ENCODE measurements around the gene RSL1D1. TPM values are rescaled to one million over a fixed set of nuclear protein-coding genes. Genes with fewer than 3 reads are reported as not detected.
"Not testable (repeated sequence)": the region's sequence is repeated elsewhere in the genome, so short reads cannot be mapped to it uniquely, and the experiment has no call there.

Gene RSL1D1
- total RNA-seq, 1 donor from 2014 or later: 115 TPM

DNA sequence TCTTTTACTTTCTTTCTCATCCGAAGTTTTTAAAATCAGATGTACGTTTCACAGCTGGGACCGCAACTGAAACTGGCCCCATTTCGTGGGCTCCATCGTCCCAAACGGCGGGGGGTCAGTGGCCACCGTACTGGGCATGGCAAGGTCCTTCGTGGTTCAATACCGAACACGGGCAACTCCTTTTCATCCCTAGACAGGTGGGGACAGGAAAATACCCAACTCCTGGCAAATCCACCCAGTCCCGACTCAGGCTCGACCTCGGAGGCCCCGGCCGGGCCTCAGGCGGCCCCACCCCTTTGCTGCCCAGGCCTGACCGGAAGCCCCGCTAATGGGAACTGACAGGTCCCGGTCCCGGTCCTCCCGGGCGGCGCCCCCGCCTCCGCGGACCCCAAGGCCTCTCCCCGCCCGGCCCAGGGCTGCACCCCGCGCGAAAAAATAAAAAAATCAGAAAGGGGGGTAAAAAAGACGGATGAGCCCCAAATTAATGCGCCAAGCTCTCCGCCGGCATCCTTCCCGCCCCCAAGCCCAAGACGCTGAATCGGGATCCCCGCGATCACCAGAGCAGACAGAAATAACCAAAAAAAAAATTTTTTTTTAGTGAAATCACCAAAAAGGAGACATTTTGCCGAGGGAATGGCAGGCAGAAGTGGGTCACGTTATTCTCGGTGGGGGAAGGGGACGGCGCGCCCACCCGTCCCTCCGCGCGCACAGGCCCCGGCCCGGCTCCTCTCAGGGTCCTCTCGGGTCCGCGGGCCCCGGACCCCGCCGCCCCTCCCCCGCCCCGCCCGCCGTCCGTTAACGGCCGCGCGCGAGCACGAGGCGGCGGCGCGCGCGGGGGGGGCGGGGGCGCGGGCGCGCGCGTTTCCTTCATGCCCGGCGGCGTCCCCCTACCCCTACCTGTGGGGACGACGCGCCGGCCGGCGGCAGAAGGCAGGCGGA lies 54.8 kb downstream of the RSL1D1 start:
- no peak for ATAC-seq

- ATAC-seq: no peak
These were observed 55.5 kb downstream of the RSL1D1 start for GRCh38 chr16:11795887-11796226.

- ATAC-seq: no peak
These were observed 56.1 kb downstream of the RSL1D1 start for GRCh38 chr16:11794996-11795886.

- no peak for ATAC-seq
These were observed 56.9 kb downstream of the RSL1D1 start for GRCh38 chr16:11794447-11794846.

- ATAC-seq: no peak
These were observed 57.5 kb downstream of the RSL1D1 start for GRCh38 chr16:11793840-11794239.

DNA sequence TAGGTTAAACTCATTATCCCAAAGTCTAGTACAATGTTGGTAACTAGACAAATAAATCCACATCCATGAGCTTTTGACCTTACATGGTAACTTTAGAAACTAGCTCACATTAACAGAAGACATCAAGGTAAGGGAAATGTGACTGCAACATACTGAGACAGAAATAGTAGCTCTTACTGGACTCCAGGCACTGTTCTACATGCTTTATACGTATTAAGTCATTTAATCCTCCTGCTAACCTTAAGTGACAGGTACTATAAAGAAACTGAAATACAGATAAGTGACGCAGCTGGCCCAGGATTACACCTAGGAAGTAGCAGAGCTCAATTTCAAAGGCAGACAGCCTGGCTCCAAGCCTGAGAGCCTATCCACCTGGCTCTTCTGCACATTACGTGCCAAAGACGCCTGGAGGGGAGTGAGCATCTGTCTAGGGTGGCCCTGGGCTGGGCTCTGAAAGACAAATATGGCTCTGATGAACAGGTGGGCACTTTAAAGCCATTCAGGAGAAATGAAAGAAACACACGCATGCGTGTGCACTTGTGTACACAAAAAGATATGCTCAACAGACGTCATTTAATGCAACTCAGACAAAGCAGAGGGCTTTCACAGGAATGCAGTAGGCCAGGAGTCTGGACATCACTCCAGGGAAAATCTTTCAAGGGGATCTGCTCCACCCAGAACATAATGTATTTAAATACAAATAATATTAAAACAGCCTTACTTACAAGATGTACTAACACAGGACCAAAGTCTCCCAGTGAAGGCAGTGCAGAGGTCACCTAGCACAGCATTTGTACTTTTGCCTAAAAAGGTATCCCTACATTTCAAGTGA lies 58.7 kb downstream of the RSL1D1 start:
- ATAC-seq: peak; percentile 56

DNA sequence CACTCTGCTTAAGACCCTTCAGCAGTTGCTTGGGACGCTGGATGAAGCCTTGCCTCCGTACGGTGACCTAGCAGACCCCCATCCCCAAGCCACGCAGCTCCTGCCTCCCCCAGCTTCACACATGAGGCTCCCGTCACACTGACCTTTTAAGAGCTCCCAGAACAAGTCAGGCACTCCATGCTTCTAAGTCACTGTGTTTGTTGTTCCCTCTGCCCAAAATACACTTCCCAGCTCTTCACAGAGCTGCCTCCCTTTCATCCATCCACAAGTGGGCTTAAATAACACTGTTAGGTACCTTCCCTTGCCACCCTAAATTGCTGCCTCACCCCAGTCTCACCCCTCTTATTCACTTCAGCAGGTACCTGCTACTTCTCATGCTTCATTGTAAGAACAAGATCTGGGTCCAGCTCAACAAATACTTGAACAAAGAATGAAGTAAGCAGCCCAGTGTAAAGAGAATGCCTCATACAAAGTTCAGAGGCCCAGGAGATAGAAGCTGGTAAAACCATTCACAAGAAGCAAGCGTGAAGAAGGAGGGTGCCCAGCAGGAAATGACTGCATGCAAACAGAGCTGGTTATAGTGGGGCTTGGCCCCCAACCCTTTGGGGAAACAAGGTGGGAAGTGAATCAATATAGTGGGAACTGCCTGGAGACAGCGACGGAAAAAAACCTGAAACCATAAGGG lies 60.1 kb downstream of the RSL1D1 start:
- no peak for ATAC-seq

DNA sequence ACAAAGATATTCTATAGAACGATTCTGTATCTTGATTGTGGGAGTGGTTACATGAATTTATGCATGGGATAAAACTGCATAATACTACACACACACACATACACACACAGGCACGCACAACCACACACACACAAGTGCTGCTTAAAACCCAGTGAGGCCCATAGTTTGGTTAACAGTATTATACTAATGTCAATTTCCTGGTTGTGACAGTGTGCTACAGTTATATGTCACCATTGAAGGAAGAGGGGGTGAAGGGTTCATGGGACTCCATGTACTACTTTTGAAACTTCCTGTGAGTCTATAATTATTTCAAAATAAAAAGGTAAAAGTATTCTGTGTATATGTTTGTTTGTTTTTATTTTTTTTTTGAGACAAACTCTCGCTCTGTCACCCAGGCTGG lies 62.4 kb downstream of the RSL1D1 start:
- no peak for ATAC-seq

DNA sequence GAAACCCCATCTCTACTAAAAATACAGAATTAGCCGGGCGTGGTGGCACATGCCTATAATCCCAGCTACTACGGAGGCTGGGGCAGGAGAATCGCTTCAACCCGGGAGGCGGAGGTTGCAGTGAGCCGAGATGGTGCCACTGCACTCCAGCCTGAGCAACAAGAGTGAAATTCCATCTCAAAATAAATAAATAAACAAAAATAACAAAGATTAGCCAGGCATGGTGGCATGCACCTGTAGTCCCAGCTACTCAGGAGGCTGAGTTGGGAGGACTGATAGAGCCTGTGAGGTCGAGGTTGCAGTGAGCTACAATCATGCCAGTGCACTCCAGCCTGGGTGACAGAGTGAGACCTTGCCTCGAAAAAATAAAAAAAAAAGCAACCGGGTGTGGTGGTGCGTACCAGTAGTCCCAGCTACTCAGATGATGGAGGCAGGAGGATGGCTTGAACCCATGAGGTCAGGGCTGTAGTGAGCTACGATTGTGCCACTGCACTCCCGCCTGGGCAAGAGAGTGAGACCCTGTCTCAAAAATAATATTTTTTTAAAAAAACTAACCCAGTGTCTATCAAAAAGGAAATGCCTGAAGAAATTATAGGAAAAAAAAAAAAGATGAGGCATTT lies 66.3 kb downstream of the RSL1D1 start:
- not testable (repeated sequence) for ATAC-seq

GRCh38 chr16:11784381-11784780 lies 67.0 kb downstream of the RSL1D1 start:
- not testable (repeated sequence) for ATAC-seq

DNA sequence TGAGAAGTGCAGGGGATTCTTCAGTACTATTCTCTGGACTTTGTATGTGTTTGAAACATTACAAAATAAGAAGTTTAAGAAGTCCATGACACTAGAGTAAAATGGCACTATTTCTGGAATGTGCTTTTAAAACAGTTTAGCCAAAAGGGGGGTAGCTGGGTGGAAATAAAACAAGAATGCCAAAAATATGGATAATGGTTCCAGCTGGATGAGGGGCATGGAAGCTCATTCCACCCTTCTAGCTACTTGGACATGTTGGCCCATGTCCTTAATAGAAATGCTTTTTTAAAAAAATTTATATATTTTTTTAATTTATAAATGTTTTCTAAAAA lies 67.3 kb downstream of the RSL1D1 start:
- no peak for ATAC-seq

Other genes with a start within 250 kb of the RSL1D1 start
- gene SNN, start 183.1 kb downstream of the RSL1D1 start, total RNA-seq: 19.1 TPM
- 18.2 TPM for gene TXNDC11, start 108.7 kb downstream of the RSL1D1 start, total RNA-seq
- gene ZC3H7A, start 54.3 kb downstream of the RSL1D1 start, total RNA-seq: 19.4 TPM
- gene GSPT1, start 64.4 kb upstream of the RSL1D1 start, total RNA-seq: 110 TPM
- gene NPIPB2, start 90.5 kb upstream of the RSL1D1 start, total RNA-seq: 6.3 TPM
- 0.24 TPM for gene TNFRSF17, start 113.7 kb upstream of the RSL1D1 start, total RNA-seq
- 16.6 TPM for gene SNX29, start 125.2 kb upstream of the RSL1D1 start, total RNA-seq

Measured in esophagus mucosa (tissue), 1 donor.